GM18519 (cell line): ENCODE data around the gene F10.
"Not testable (repeated sequence)": the region's sequence is repeated elsewhere in the genome, so short reads cannot be mapped to it uniquely, and the experiment has no call there.

Source experiments
- ATAC-seq: cut with Tn5 transposase; IDR thresholded peaks from one replicate; pipeline ENCODE4 v1.9.1; 2021; ENCODE audit warnings: mild to moderate bottlenecking, moderate library complexity; ENCODE audit not compliant: unreplicated experiment, low FRiP score

The F10 gene

GRCh38 chr13:113150550-113151365, 28.2 kb downstream of the F10 start:
- ATAC-seq, result no peak

- ATAC-seq, result no peak
Observed at GRCh38 chr13:113151745-113152690, 29.4 kb downstream of the F10 start.

GRCh38 chr13:113152691-113152983, 30.0 kb downstream of the F10 start:
- ATAC-seq, result no peak

- no peak for ATAC-seq
Observed at GRCh38 chr13:113152984-113153809, 30.6 kb downstream of the F10 start.

- no peak for ATAC-seq
Observed at GRCh38 chr13:113153810-113154748, 31.5 kb downstream of the F10 start.

GRCh38 chr13:113155201-113155600, 32.6 kb downstream of the F10 start:
- no peak for ATAC-seq

- no peak for ATAC-seq
Observed at GRCh38 chr13:113155982-113156655, 33.5 kb downstream of the F10 start.

- no peak for ATAC-seq
Observed at GRCh38 chr13:113157206-113157928, 34.8 kb downstream of the F10 start.

- no peak for ATAC-seq
Observed at GRCh38 chr13:113157929-113158747, 35.5 kb downstream of the F10 start, which contains the start of gene PROZ. Gene PROZ, plus strand, starts transcription at chr13:113158648. Its CDS starts 13 bp downstream, at chr13:113158661.

- no peak for ATAC-seq
Observed at GRCh38 chr13:113158946-113159345, 36.3 kb downstream of the F10 start.

- no peak for ATAC-seq
Observed at GRCh38 chr13:113159701-113160100, 37.1 kb downstream of the F10 start.

- no peak for ATAC-seq
Observed at GRCh38 chr13:113160983-113161382, 38.4 kb downstream of the F10 start.

GRCh38 chr13:113161433-113161832, 38.8 kb downstream of the F10 start:
- no peak for ATAC-seq

GRCh38 chr13:113161975-113162374, 39.4 kb downstream of the F10 start:
- not testable (repeated sequence) for ATAC-seq

- ATAC-seq, result no peak
Observed at GRCh38 chr13:113162783-113163685, 40.4 kb downstream of the F10 start.

GRCh38 chr13:113164492-113164891, 41.9 kb downstream of the F10 start:
- ATAC-seq, result no peak

GRCh38 chr13:113166266-113166665, 43.7 kb downstream of the F10 start:
- no peak for ATAC-seq
